Activated naive CD8-positive, alpha-beta T cell (primary cell): ENCODE measurements around the gene RASA2.
A peak's percentile ranks its signal among the peaks of the same experiment; 100 is the strongest.
"Not testable (repeated sequence)": the region's sequence is repeated elsewhere in the genome, so short reads cannot be mapped to it uniquely, and the experiment has no call there.

Experiments used
- H3K27ac Mint-ChIP-seq: one replicate; pipeline ENCODE4 v1.8.0; 2021; ENCODE audit warnings: mixed read lengths
- H3K27me3 Mint-ChIP-seq: one replicate; pipeline ENCODE4 v1.8.0; 2021; ENCODE audit warnings: mixed read lengths
- H3K36me3 Mint-ChIP-seq: one replicate; pipeline ENCODE4 v1.8.0; 2021; ENCODE audit warnings: mixed read lengths
- H3K4me1 Mint-ChIP-seq: one replicate; pipeline ENCODE4 v1.8.0; 2021; ENCODE audit warnings: low read depth, mixed read lengths
- H3K4me3 Mint-ChIP-seq: one replicate; pipeline ENCODE4 v1.8.0; 2021; ENCODE audit warnings: mild to moderate bottlenecking, mixed read lengths
- H3K9me3 Mint-ChIP-seq: one replicate; pipeline ENCODE4 v1.8.0; 2021; ENCODE audit warnings: low read depth, mixed read lengths

The RASA2 gene

GRCh38 chr3:141477224-141477623 lies 9.6 kb upstream of the RASA2 start:
- Mint-ChIP-seq H3K36me3 (no peaks in the 10 kb centered on the region), H3K9me3 (no peaks in the 10 kb centered on the region), H3K4me1 (peaks cover 44% of the 10 kb centered on the region), H3K27me3 (no peaks in the 10 kb centered on the region), H3K4me3 (no peak overlapping the region), H3K27ac (no peak overlapping the region)

DNA sequence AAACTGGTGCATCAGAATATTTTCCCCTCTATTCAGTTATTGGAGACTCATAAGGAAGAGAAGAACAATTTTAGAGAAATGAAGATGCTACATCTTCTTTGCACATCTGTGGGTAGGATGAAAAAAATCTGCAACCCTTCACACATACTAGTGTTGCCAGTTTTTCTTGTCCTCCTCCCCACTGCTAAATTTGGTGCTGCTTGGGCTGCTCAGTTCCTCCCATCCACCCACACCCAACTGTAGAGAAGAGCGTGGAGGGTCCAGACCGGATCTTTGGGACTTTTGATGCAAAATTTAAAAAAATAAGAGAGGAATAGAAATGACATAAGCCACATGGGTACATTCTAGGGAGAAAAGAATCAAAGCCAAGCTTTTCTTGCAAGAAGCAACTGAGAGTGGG lies 8.7 kb upstream of the RASA2 start:
- Mint-ChIP-seq H3K9me3 (no peaks in the 10 kb centered on the region), H3K27ac (no peak overlapping the region), H3K36me3 (no peaks in the 10 kb centered on the region), H3K27me3 (no peaks in the 10 kb centered on the region), H3K4me3 (no peak overlapping the region), H3K4me1 (peaks cover 44% of the 10 kb centered on the region)

GRCh38 chr3:141478840-141479239 lies 8.0 kb upstream of the RASA2 start:
- peaks cover 48% of the 10 kb centered on the region for H3K4me1 Mint-ChIP-seq
- H3K27me3 Mint-ChIP-seq, H3K27ac Mint-ChIP-seq, H3K36me3 Mint-ChIP-seq, H3K4me3 Mint-ChIP-seq, H3K9me3 Mint-ChIP-seq: not testable (repeated sequence)

DNA sequence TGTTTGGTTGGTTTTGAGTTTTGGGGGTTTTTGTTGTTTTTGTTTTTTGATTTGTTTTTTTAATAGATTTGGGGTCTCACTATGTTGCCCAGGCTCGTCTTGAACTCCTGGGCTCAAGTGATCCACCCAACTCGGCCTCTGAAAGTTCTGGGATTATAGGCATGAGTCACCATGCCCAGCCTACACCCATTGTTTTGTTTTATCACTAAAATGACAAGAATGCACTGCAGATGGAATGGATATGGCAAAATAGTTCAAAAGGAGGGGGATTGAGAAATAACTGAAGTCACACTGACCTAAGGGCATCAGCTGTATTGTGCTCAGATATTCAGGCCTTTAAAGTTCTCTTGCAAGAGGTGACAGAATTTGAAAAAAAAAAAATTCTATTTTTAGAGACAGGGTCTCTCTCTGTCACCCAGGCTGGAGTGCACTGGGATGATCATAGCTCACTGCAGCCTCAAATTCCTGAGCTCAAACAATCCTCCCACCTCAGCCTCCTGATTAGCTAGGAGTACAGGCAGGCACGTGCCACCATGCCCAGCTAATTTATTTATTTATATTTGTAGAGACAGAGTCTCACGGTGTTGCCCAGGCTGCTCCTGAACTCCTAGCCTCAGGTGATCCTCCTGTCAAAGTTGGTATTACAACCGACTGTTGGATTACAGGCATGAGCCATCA lies 4.4 kb upstream of the RASA2 start:
- no peak overlapping the region for H3K4me3 Mint-ChIP-seq
- no peaks in the 10 kb centered on the region for H3K27me3 Mint-ChIP-seq
- H3K36me3 Mint-ChIP-seq, result no peaks in the 10 kb centered on the region
- H3K27ac Mint-ChIP-seq, result no peak overlapping the region
- no peaks in the 10 kb centered on the region for H3K9me3 Mint-ChIP-seq
- H3K4me1 Mint-ChIP-seq, result peaks cover 41% of the 10 kb centered on the region

- Mint-ChIP-seq H3K9me3 (no peaks in the 10 kb centered on the region), H3K4me3 (no peak overlapping the region), H3K27ac (peak overlapping the region; percentile 72), H3K4me1 (peaks cover 45% of the 10 kb centered on the region), H3K27me3 (no peaks in the 10 kb centered on the region), H3K36me3 (peaks cover 2% of the 10 kb centered on the region)
Measured at GRCh38 chr3:141484701-141485287, 2.0 kb upstream of the RASA2 start.

DNA sequence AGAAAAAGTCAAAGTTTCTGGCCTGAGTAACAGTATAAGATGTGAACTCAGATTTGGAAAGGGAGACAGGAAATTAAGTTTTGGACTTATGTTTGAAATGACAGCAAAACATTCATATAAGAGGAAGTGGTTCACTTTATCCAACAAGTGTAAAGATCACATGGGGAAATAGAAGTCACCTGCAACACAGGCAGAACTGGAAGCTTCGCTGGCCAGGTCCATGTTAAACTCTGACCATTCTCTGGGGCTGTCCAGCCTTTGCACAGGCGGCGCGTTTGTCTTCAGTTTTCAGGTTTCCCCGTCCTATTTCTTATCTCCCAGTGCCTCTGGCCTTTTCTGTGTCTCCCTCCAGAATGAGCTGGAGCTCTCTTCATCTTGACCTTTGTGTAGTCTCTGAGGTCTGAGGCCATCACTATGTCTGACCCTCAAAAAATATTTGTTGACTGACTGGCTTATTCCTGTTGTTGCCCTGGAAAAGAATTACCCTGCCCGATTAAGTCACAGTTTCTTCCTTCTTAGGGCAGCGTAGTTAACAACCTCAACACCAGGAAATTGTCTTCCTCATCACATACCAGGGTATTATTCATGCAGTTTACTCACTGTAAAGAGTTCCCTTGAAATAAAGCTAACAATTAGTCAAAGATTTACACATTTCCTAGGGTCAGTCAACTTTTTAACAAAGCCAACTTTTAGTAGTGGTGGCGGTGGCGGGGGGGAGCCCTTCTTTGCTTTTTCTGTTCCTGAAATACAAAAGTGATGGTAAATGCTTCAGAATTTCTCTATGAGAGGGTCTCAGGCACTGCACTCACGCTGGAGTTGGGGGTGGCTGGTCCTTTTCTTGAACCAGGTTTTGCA lies 959 bp upstream of the RASA2 start:
- Mint-ChIP-seq H3K27ac (peak overlapping the region; percentile 93), H3K27me3 (no peaks in the 10 kb centered on the region), H3K9me3 (no peaks in the 10 kb centered on the region), H3K4me3 (peak overlapping the region; percentile 86), H3K36me3 (peaks cover 5% of the 10 kb centered on the region), H3K4me1 (peaks cover 56% of the 10 kb centered on the region)

- H3K4me1 Mint-ChIP-seq, result peaks cover 61% of the 10 kb centered on the region
Measured at GRCh38 chr3:141486496-141486745, 406 bp upstream of the RASA2 start.

GRCh38 chr3:141487521-141488252 lies 860 bp downstream of the RASA2 start:
- H3K4me1 Mint-ChIP-seq, result peaks cover 73% of the 10 kb centered on the region
- peak overlapping the region; percentile 98 for H3K27ac Mint-ChIP-seq
- H3K9me3 Mint-ChIP-seq, result no peaks in the 10 kb centered on the region
- peaks cover 5% of the 10 kb centered on the region for H3K36me3 Mint-ChIP-seq
- no peaks in the 10 kb centered on the region for H3K27me3 Mint-ChIP-seq
- H3K4me3 Mint-ChIP-seq, result peak overlapping the region; percentile 97

More at GRCh38 chr3:141486496-141486745, 406 bp upstream of the RASA2 start:
- Mint-ChIP-seq H3K4me3 (peak overlapping the region; percentile 86), H3K27ac (peak overlapping the region; percentile 93), H3K36me3 (peaks cover 5% of the 10 kb centered on the region), H3K9me3 (no peaks in the 10 kb centered on the region), H3K27me3 (no peaks in the 10 kb centered on the region)

- Mint-ChIP-seq H3K4me3 (peak overlapping the region; percentile 97), H3K4me1 (peaks cover 83% of the 10 kb centered on the region), H3K36me3 (peaks cover 5% of the 10 kb centered on the region), H3K27me3 (no peaks in the 10 kb centered on the region), H3K27ac (peak overlapping the region; percentile 86), H3K9me3 (no peaks in the 10 kb centered on the region)
Measured at GRCh38 chr3:141489203-141489602, 2.4 kb downstream of the RASA2 start.

GRCh38 chr3:141491081-141491480 lies 4.3 kb downstream of the RASA2 start:
- peaks cover 14% of the 10 kb centered on the region for H3K36me3 Mint-ChIP-seq
- H3K27me3 Mint-ChIP-seq, result no peaks in the 10 kb centered on the region
- peak overlapping the region; percentile 89 for H3K27ac Mint-ChIP-seq
- peaks cover 87% of the 10 kb centered on the region for H3K4me1 Mint-ChIP-seq
- H3K9me3 Mint-ChIP-seq, result peaks cover 6% of the 10 kb centered on the region
- peak overlapping the region; percentile 97 for H3K4me3 Mint-ChIP-seq

DNA sequence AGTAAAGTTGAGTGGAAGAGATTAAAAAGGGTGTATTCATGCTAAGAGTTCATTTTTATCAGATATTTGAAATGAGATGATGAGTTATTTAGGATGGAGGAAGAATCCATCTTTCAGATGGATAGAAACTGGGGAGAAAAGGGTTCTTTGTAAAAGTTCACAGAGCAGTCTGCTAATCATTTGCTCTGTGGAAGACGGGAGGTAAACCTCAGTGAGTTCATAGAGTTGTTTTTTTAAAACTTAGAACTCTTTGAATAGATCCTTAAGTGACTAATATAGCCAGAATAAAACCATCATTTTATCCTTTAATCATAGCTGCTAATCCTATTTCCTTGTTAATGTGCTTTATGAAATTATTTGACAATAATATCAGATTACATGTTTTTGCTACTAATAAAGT lies 5.1 kb downstream of the RASA2 start:
- Mint-ChIP-seq H3K27me3 (no peaks in the 10 kb centered on the region), H3K9me3 (peaks cover 6% of the 10 kb centered on the region), H3K4me1 (peaks cover 89% of the 10 kb centered on the region), H3K4me3 (peak overlapping the region; percentile 36), H3K27ac (peak overlapping the region; percentile 89), H3K36me3 (peaks cover 14% of the 10 kb centered on the region)

GRCh38 chr3:141493184-141493583 lies 6.4 kb downstream of the RASA2 start:
- H3K27me3 Mint-ChIP-seq, result no peaks in the 10 kb centered on the region
- peaks cover 88% of the 10 kb centered on the region for H3K4me1 Mint-ChIP-seq
- peaks cover 6% of the 10 kb centered on the region for H3K9me3 Mint-ChIP-seq
- H3K27ac Mint-ChIP-seq, result peak overlapping the region; percentile 89
- peak overlapping the region; percentile 57 for H3K4me3 Mint-ChIP-seq
- peaks cover 12% of the 10 kb centered on the region for H3K36me3 Mint-ChIP-seq

GRCh38 chr3:141497589-141497988 lies 10.8 kb downstream of the RASA2 start:
- peaks cover 11% of the 10 kb centered on the region for H3K36me3 Mint-ChIP-seq
- H3K9me3 Mint-ChIP-seq, H3K27me3 Mint-ChIP-seq, H3K4me3 Mint-ChIP-seq: not testable (repeated sequence)
- H3K4me1 Mint-ChIP-seq, result peaks cover 46% of the 10 kb centered on the region
- H3K27ac Mint-ChIP-seq, result peak overlapping the region; percentile 55

DNA sequence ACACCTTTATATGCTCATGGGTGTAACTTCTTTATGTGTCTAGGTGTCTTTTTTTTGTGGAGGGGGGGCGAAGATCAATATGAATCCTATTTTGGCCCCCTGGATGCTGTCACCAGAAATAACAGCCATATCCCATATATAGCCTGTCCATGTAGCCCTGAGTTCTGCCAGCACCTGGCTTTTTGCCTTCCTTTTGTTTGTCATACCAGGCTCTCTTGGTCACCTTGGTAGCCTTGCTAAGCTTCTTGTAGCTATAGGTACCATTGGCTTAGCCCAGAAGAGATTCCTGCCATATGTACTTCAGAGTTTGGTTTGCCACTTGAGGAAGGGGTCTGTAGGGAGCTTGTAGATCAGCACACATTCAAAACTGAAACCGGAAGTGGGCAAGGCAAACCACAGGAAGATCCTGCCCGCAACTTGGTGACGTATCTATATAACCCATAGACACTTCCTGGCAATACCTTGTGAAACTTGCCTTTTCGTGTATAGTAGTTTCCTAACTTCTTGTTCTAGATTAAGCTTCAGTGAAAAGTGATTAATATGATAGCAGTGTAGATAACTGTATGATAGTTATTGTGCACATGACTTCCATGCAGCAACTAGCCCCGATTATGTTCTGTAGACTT lies 11.9 kb downstream of the RASA2 start:
- Mint-ChIP-seq H3K27me3 (no peaks in the 10 kb centered on the region), H3K9me3 (peaks cover 6% of the 10 kb centered on the region), H3K4me1 (peaks cover 35% of the 10 kb centered on the region), H3K27ac (no peak overlapping the region), H3K36me3 (peaks cover 11% of the 10 kb centered on the region), H3K4me3 (peak overlapping the region; percentile 85)
